ENCODE measurements around the gene TTYH3. TPM values are rescaled to one million over a fixed set of nuclear protein-coding genes. Genes with fewer than 3 reads are reported as not detected.

TTYH3 gene
- total RNA-seq, 1 experiment from 2014 or later, result 178 TPM

DNA sequence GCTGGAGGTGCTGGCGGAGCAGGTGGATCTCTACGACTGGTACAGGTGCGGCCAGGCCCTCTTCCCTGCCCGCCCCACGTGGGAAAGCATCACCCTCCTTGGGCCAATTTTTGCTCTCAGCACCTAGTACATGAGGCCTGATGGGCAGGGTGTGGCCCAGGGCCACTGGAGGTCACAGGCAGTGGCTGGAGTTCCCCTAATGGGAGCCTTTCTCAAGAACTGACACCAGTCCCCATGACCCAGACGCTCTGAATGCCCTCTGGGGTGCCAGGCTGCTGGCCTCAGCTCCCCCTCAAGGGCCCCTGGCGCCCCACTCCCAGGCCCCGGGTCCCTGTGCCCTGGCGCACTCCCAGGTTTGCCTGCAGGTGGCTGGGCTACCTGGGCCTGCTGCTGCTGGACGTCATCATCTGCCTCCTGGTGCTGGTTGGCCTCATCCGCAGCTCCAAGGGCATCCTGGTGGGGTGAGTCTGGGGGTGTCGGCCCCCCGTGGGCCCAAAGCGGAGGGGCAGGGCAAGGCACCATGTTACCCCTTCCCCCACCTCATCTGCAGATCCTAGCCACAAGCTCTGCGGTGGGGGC lies 15.9 kb downstream of the TTYH3 start (continued):
- TF ChIP-seq, protein P1, sequence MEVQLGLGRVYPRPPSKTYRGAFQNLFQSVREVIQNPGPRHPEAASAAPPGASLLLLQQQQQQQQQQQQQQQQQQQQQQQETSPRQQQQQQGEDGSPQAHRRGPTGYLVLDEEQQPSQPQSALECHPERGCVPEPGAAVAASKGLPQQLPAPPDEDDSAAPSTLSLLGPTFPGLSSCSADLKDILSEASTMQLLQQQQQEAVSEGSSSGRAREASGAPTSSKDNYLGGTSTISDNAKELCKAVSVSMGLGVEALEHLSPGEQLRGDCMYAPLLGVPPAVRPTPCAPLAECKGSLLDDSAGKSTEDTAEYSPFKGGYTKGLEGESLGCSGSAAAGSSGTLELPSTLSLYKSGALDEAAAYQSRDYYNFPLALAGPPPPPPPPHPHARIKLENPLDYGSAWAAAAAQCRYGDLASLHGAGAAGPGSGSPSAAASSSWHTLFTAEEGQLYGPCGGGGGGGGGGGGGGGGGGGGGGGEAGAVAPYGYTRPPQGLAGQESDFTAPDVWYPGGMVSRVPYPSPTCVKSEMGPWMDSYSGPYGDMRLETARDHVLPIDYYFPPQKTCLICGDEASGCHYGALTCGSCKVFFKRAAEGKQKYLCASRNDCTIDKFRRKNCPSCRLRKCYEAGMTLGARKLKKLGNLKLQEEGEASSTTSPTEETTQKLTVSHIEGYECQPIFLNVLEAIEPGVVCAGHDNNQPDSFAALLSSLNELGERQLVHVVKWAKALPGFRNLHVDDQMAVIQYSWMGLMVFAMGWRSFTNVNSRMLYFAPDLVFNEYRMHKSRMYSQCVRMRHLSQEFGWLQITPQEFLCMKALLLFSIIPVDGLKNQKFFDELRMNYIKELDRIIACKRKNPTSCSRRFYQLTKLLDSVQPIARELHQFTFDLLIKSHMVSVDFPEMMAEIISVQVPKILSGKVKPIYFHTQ (CRISPR knock-in tag; IDR thresholded peaks at IDR 0.05), result no peak

DNA sequence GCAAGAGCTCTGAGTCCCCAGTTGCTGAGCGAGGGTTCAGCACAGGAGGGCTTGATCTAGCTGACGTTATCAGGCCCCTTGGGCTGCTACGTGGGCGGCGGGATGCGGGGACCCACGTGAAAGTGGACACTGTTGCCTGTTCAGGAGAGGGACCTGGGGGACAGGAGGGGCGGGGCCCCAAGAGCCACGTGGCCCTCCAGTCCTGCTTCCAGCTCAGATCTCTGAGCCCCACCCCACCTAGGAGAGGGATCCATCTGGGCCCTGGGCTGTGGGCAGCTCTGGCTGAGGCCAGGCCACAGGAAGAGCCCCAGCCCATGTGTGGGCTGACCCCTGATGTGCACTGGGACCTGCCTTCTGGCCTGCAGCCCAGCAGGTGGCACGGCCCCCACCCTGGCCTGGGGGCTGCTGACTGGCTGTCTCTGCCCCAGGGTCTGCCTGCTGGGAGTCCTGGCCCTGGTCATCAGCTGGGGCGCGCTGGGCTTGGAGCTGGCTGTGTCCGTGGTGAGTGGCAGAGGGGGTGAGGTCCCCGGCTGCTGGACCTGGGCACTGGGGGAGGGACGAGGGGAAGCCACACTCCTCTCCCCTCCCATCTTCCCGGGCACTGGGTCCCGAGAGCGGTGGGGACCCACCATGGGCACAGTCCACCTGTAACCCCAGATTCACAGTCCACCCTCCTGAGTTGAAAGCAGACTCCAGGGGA lies 17.5 kb downstream of the TTYH3 start:
- TF ChIP-seq, protein P2, sequence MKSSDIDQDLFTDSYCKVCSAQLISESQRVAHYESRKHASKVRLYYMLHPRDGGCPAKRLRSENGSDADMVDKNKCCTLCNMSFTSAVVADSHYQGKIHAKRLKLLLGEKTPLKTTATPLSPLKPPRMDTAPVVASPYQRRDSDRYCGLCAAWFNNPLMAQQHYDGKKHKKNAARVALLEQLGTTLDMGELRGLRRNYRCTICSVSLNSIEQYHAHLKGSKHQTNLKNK (CRISPR knock-in tag; IDR thresholded peaks at IDR 0.05), result no peak
- no peak for TF ChIP-seq MYBL2 (CRISPR knock-in tag; IDR thresholded peaks at IDR 0.05)
- TF ChIP-seq JAZF1 (CRISPR knock-in tag; IDR thresholded peaks at IDR 0.05), result no peak
- TF ChIP-seq TP53 (CRISPR knock-in tag; IDR thresholded peaks at IDR 0.05), result no peak
- TF ChIP-seq ZNF396 (CRISPR knock-in tag; IDR thresholded peaks at IDR 0.05; ENCODE audit: borderline replicate concordance), result no peak
- TF ChIP-seq ZBTB21 (CRISPR knock-in tag; IDR thresholded peaks at IDR 0.05; ENCODE audit: borderline replicate concordance), result no peak
- TF ChIP-seq ZNF671 (CRISPR knock-in tag; IDR thresholded peaks at IDR 0.05), result no peak
- TF ChIP-seq, protein P3, sequence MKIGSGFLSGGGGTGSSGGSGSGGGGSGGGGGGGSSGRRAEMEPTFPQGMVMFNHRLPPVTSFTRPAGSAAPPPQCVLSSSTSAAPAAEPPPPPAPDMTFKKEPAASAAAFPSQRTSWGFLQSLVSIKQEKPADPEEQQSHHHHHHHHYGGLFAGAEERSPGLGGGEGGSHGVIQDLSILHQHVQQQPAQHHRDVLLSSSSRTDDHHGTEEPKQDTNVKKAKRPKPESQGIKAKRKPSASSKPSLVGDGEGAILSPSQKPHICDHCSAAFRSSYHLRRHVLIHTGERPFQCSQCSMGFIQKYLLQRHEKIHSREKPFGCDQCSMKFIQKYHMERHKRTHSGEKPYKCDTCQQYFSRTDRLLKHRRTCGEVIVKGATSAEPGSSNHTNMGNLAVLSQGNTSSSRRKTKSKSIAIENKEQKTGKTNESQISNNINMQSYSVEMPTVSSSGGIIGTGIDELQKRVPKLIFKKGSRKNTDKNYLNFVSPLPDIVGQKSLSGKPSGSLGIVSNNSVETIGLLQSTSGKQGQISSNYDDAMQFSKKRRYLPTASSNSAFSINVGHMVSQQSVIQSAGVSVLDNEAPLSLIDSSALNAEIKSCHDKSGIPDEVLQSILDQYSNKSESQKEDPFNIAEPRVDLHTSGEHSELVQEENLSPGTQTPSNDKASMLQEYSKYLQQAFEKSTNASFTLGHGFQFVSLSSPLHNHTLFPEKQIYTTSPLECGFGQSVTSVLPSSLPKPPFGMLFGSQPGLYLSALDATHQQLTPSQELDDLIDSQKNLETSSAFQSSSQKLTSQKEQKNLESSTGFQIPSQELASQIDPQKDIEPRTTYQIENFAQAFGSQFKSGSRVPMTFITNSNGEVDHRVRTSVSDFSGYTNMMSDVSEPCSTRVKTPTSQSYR (CRISPR knock-in tag; IDR thresholded peaks at IDR 0.05), result no peak
- no peak for TF ChIP-seq ELF4 (CRISPR knock-in tag; IDR thresholded peaks at IDR 0.05; ENCODE audit: low read depth)
- TF ChIP-seq FOXK1 (CRISPR knock-in tag; IDR thresholded peaks at IDR 0.05), result no peak
- TF ChIP-seq, protein P4, sequence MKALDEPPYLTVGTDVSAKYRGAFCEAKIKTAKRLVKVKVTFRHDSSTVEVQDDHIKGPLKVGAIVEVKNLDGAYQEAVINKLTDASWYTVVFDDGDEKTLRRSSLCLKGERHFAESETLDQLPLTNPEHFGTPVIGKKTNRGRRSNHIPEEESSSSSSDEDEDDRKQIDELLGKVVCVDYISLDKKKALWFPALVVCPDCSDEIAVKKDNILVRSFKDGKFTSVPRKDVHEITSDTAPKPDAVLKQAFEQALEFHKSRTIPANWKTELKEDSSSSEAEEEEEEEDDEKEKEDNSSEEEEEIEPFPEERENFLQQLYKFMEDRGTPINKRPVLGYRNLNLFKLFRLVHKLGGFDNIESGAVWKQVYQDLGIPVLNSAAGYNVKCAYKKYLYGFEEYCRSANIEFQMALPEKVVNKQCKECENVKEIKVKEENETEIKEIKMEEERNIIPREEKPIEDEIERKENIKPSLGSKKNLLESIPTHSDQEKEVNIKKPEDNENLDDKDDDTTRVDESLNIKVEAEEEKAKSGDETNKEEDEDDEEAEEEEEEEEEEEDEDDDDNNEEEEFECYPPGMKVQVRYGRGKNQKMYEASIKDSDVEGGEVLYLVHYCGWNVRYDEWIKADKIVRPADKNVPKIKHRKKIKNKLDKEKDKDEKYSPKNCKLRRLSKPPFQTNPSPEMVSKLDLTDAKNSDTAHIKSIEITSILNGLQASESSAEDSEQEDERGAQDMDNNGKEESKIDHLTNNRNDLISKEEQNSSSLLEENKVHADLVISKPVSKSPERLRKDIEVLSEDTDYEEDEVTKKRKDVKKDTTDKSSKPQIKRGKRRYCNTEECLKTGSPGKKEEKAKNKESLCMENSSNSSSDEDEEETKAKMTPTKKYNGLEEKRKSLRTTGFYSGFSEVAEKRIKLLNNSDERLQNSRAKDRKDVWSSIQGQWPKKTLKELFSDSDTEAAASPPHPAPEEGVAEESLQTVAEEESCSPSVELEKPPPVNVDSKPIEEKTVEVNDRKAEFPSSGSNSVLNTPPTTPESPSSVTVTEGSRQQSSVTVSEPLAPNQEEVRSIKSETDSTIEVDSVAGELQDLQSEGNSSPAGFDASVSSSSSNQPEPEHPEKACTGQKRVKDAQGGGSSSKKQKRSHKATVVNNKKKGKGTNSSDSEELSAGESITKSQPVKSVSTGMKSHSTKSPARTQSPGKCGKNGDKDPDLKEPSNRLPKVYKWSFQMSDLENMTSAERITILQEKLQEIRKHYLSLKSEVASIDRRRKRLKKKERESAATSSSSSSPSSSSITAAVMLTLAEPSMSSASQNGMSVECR (CRISPR knock-in tag; IDR thresholded peaks at IDR 0.05; ENCODE audit: borderline replicate concordance), result no peak
- no peak for TF ChIP-seq MXD4 (CRISPR knock-in tag; IDR thresholded peaks at IDR 0.05; ENCODE audit: borderline replicate concordance)
- no peak for TF ChIP-seq OVOL2 (CRISPR knock-in tag; IDR thresholded peaks at IDR 0.05; ENCODE audit: borderline replicate concordance)
- TF ChIP-seq, protein P5, sequence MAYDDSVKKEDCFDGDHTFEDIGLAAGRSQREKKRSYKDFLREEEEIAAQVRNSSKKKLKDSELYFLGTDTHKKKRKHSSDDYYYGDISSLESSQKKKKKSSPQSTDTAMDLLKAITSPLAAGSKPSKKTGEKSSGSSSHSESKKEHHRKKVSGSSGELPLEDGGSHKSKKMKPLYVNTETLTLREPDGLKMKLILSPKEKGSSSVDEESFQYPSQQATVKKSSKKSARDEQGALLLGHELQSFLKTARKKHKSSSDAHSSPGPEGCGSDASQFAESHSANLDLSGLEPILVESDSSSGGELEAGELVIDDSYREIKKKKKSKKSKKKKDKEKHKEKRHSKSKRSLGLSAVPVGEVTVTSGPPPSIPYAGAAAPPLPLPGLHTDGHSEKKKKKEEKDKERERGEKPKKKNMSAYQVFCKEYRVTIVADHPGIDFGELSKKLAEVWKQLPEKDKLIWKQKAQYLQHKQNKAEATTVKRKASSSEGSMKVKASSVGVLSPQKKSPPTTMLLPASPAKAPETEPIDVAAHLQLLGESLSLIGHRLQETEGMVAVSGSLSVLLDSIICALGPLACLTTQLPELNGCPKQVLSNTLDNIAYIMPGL (CRISPR knock-in tag; IDR thresholded peaks at IDR 0.05), result no peak
- H3K27ac Mint-ChIP-seq, result no peak overlapping the region
- ATAC-seq (no peak), DNase-seq (ENCODE audit: low spot score) (no peak)
- POLR2A ChIA-PET, result no interaction called here
- H3K4me1 Mint-ChIP-seq, result peaks cover 19% of the 10 kb centered on the region
- CTCF ChIA-PET, result interaction anchor here (0.5 kb wide), 1 partner anchor 705 kb away, joined by 5 read pairs; no protein-coding TSS in a partner anchor
- no peaks in the 10 kb centered on the region for H3K27me3 Mint-ChIP-seq (ENCODE audit: low read depth)
- H3K9me3 Mint-ChIP-seq, result no peaks in the 10 kb centered on the region
- H3K36me3 Mint-ChIP-seq, result peaks cover 18% of the 10 kb centered on the region
- no peak overlapping the region for H3K4me3 Mint-ChIP-seq
